Pons (tissue), 1 donor: ENCODE data around the gene NRXN3.

ENCODE experiments used
- DNase-seq: peaks from one replicate; pipeline ENCODE4 v3.0.0-alpha.2; 2016; ENCODE audit warnings: low spot score

The NRXN3 gene

DNA sequence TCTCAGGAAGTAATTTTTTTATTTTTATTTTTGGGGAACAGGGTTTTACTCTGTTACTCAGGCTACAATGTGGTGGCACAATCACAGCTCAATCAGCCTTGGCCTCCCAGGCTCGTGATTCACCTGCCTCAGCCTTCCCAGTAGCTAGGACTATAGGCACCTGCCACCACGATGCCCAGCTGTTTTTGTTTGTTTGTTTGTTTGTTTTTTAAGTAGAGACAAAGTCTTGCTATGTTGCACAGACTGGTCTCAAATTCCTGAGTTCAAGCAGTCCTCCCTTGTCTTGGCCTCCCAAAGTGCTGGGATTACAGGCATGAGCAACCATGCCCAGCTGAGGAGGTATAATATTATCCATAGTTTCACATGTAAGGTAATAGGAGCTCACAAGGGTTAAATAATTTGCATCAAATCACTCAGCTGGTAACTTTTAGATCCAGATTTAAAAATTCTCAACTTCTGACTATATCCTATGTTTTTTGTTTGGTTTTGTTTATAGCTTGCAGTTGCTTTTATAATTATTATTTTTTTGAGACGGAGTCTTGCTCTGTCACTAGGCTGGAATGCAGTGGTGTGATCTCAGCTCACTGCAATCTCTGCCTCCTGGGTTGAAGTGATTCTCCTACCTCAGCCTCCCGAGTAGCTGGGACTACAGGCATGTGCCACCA is 1411.9 kb downstream of the NRXN3 start:
- no peak for DNase-seq

DNA sequence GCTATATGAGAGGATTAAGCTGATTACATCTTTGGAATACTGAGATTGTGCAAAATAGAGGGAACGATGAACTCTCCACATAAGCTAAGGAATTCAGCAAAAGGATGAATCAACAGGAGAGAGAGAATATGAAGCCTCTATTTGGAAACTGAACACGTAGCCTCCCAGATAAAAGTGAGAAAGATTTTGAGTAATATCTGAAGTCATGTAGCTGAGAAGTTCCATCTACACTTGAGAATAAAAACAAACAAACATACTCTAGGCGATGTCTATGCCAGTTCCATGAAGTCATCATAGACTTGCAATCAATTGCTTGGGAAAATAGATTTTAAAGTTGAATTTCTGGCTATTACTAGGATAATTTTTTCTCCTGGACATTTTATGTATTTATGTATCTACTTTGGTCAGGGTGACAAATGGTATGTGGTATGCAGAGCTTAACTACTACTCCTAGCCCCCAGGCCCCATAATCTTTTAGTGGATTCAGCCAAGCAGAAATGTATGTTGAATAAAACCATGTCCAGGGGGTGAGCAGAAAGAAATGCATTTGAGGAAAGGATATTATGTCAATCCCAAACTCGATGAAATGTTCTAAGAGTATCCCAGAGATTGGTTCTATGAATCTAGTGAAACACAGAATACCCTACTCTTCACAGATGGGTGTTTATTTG is 1413.7 kb downstream of the NRXN3 start:
- DNase-seq: no peak

DNA sequence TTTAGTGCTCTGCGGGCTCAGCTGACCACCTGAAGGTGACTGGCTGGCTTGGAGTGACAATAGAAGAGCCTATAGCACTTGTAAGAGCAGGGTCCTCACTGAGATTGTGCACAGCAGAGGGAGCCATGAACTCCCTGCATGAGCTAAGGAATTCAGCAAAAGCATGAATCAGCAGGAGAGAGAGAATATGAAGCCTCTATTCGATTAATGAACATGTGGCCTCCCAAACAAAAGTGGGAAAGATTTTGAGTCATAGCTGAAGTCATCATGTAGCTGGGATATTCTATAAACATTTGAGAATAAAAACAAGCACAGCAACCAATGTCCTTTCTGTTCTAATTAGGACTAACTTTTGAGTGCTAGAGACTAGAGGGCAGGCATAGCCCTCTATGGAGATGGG is 1414.5 kb downstream of the NRXN3 start:
- no peak for DNase-seq

DNA sequence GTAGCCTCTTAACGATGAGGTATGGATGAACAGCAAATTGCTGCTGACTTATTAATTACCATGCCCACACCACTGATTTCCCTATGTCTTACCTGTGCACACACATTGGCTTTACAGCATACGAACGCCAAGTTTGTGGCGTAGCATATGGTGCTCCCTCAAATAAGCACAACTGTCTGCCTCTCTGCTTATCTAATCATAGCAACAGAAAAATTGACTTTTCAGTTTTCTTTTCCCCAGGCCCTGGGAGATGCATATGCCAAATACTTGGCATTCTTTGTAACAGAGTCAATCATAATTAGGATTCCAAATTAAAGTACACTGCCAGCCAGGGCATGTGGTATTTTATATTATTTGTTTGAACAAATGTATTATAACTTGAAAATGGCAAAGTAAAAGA is 1415.7 kb downstream of the NRXN3 start:
- DNase-seq: no peak

DNA sequence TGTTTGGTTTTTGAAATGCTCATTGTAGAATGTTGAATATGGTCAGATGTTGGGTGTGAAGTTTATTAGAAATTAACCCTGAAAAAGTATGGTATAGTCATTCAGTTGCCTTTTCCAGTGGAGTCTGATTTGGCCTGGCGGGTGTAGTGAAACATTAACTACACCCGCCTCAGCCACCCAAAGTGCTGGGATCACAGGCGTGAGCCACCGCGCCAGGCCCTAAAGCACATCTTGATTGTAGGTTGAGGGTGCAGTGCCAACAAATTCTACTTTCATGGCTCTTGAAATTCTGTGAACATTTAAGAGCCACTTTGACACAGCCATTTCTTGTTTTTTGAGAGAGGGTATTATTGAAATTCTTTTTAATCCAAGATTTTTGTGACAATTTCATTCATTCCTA is 1416.2 kb downstream of the NRXN3 start:
- DNase-seq: no peak

DNA sequence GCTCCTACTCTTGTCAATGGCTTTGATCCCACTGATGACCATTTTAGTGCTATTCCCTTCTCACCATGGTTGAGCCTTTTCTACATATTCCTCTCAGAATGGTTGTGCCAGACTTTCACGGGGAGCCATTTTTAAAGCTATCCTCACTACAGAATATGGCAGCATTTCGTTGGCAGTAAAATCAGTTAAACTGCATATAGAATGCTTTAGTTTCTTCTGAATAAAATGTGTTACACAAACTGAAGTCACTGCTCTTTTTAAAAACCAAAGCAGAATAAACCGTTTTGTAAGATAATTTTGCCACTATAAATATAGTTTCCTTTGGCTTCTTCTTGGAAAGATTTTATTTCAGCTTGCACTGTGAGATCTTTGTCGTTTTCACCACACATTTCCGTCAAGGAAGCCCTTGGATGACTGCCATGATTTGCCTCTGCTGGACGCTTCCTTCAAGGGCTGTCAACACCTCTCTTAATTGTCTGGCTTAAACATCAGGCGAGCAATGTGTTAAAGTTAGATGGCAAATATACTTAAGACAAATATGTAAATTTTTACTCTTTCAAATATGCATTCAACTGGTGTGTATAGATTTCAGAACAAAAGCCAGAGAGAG is 1416.9 kb downstream of the NRXN3 start:
- DNase-seq: no peak

DNA sequence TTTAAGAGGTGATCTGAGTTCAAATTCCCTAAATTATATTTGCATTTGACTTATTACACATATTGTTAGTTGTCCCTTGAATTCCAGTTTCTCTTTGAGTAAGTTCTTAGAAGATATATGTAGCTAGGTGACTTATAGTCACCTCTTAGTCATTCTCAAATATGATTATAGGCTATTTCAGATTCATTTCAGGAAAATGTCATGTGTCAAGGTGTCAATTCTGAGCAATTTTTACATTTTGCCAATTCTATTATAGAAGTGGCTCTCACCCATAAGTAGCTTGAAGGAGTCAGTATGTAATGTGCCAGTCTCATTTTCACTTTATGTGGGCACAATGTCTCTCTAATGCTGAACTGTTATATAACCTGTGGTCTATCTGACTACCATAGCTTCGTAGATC is 1417.7 kb downstream of the NRXN3 start:
- no peak for DNase-seq

DNA sequence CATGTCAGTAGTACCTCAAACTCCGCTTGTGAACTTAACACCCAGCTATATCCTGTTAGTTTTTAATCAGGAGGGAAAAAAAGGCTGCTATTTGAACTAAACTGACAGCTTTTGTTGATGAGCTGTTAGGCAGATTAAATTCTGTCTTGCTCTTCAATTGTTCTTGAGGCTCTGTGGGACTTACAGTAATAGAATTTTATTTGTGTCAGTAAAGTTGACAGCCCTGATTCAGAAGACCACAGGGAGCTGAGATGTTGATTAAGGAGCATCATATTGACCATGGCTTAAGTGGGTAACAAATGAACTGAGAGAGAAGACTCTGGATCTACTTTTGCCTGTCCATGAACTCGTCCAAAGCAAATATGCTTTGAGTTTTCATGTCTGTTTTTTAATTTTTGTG is 1418.2 kb downstream of the NRXN3 start:
- DNase-seq: no peak

DNA sequence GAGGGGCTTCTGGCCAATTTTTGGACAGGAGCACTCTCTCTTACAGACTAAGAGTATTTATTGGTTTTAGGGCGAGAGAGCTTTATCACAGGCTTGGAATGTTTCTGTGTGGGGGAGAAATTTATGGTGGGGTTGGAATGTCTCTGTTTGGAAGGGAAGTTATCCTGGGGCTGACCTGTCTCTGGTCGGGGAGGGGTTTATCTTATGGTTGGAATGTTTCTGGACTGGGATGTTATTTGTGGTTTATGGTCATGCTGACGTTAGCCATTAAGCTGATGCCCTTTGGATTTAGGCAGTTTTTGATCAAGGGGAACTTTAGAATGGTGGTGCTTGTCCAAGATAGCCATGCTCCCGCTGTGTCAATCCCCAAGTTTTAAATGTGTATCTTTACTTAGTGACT is 1426.4 kb downstream of the NRXN3 start:
- no peak for DNase-seq

DNA sequence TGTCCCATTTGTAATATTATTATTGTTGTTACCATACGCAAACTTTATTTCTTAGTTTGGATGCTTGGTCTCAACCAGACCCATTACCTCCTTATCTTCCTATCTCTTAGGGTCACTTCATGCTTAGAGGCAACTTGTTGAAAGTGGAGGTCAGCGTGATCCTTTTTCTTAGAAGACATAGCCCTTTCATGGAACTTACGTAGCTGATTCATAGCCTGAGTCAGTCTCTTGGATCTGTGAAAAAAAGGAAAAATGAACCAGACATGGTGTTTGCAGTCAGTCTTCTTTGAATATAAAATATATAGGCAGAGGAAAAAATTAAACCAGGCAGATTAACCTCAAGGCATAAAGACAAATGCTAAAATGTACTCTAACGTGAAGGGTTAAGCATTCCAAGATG is 1427.4 kb downstream of the NRXN3 start:
- no peak for DNase-seq

DNA sequence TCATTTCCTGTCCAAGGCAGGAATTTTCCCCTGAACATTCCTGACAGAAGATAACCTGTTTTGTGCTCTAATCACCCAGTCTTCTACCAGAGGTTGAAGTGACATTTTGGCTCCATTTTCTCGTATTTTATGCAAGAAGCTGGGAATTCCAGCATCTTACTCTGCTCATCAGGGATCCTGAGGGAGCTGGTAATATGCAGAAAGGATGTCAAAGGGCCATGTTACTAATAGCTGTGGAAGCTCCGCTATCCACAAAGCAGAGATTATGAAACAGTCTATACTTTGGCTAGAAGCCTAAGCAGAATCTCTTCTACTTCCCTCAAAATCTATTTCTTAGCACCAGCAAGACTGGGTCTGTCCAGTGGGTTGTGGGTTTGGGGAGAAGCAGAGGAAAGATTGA is 1428.2 kb downstream of the NRXN3 start:
- DNase-seq: no peak

DNA sequence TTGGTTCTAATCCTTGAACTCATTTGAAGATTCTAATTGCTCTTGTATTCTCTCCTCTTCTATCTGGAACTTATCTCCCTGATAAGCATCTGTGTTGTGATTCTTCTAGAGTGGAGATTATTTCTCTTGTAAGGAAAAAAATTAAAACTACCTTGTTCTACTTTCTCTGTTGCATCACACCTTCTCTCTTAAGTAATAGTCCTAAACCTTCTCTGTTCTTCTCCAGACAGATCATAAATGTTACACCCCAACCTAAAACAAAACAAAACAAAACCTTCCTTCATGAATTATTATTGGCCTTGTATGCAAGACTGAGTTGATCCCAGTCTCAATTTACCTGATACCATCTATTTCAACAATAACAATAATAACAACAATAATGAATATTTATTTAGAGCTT is 1429.1 kb downstream of the NRXN3 start:
- DNase-seq: no peak

DNA sequence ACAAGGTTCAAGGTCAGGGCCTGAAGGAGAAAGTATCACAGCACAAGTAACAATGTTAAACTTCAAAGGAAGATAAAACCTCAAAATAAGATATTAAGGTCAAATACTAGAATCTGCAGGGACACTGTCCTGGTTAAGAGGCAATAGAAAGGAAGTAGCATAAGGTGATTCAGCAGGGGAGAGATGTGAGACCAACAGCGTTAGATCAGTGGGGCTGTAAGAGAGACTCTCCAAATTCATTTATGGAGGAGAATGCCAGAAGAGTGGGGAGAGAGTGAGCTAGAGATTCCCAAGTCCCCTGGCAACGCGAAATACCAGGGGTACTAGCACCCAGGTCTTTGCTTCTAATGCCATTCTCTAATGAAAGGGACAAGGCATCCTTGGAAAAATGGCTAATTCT is 1430.2 kb downstream of the NRXN3 start:
- no peak for DNase-seq

DNA sequence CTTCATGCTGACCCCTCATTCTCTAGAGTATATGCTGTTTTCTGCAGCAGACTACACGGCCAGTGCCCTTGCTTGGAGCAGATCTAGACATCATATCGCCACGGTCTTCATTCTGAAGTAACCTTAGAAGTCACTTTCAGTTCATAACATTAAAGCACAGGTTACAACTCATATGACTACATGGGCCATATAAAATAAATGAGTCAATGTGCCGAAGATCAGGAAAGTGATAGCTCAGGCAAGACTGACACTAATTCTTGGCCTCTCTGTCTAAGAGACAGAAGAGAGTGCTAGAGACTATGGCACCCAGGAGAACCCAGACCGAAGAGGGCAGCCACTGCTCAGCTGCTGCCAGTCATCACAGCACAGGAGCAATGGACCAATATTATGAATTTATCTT is 1431.4 kb downstream of the NRXN3 start:
- no peak for DNase-seq

DNA sequence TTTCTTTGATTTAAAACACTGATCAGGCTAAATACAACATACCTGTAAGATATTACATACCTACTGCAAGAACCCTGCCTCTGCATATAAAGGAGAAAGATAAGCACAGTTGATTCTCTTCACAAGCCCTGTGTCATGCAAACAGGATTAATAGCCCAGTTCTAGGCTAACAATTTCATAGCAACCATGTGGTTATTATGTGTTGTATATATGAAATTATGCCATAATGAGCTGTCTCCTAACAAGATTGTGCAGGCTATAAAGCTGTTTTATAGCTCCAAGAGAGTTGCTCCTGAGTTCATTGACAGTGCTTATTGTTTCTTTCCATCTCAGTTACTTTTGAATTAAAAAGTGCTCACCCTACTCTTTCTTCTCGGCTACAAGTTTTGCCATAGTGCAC is 1431.9 kb downstream of the NRXN3 start:
- no peak for DNase-seq

DNA sequence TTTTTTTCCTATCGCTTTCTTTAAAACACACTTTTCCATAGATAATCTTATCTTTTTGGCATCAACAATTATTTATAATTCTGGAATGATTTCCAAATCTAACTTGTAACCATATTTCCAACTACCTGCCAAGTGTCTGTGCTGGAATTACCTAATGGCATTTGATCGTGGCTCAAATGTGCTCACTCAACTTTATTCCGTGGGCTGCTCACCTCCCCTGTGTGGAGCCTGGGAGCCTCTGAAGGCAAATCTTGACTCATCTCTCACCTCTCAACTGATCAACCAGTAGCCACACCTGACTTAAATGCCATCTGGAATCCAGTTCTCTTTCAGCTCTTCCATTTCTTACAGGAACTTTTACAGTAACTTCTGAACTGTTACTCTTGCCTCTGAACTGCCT is 1432.6 kb downstream of the NRXN3 start:
- DNase-seq: no peak

DNA sequence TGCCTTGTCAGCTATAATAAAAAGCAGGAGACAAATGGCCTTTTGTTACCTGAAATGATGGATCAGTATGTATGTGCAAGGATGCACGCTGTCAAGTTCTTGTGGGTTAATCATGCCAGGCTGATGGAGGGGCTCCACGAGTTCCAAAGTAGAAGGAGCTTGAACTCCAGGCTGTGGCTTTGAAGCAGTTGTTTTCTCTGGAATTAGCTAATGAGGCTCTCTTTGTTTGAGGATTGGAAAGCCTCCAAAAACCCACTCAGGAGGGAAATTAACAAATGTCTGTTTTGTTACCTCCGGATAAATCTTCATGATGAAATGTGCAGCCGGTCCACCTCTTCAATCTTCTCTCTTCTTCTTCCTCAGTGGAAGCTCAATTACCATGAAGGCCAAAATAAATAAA is 1435.7 kb downstream of the NRXN3 start:
- peak; percentile 74 for DNase-seq

DNA sequence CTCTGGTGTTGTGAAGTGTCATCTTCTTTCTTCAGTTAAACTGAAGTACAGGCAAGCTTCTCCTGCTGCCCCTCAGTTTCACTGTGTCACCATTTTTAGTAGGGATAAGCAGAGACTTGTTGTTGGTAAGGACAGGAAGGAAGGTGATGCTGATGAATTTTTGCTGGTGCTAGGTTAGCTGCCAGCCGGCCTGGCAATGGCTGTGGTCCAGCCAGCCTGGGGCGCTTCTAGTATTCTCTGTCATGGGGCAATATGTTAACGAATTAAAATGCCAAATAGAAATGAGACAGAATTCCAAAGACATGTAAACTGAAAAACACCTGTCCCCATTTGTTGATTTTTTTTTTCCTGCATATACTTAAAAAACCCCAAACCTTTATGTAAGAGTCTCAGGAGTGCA is 1438.3 kb downstream of the NRXN3 start:
- DNase-seq: no peak

DNA sequence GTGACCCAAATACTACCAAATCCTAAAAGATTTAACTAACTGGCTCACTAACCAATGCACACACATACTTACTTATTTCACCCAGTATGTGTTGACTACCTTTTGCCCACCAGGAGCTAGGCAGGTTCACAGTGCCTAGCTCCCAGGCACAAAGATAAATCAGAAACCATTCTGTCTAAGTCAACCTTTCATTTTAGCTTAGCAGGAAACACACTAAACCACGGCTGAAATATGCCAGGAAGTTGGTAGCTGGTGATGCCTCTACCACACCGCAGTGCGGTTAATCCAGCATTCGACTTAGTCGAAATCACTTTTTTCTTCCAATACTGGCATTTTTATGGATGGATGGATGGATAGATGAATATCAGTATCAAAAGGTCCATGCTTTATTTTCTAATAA is 1443.5 kb downstream of the NRXN3 start:
- DNase-seq: no peak

DNA sequence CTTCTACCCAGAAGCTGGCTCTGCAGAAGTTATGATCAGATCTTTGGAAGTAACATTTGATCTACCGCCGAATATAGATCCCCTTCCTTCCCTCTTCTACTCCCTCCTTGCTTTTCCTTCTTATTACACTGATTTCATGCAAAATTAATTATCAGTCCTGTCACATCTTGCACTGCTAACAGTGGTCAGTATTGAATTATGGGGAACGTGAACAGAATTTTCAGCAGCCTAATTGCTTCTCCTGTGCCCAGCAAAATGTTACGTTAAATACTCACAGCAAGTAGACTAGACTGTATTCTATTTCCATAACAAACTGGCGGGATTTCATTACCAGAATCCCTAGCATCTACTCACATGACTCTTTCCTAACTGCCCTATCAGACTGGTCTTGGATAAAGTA is 1444.3 kb downstream of the NRXN3 start:
- peak; percentile 76 for DNase-seq

DNA sequence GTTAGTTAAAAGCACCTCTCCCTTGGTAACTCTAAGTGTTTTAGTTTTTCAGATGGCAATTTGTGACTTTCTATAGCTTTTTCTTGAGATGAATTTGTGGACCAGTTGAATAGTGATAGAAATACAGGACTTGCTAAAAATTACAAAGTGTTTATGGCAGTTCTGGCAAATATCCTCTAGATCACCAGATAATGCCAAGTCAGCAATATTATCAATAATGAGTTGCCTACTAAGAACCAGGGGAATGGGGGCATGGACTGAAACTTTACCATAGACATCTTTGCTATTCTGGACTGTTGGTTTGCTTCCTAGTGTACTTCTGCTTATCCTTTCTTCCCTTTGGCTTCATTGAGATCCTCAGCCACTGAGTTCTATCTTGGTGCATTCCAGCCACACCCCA is 1456.9 kb downstream of the NRXN3 start:
- DNase-seq: no peak

DNA sequence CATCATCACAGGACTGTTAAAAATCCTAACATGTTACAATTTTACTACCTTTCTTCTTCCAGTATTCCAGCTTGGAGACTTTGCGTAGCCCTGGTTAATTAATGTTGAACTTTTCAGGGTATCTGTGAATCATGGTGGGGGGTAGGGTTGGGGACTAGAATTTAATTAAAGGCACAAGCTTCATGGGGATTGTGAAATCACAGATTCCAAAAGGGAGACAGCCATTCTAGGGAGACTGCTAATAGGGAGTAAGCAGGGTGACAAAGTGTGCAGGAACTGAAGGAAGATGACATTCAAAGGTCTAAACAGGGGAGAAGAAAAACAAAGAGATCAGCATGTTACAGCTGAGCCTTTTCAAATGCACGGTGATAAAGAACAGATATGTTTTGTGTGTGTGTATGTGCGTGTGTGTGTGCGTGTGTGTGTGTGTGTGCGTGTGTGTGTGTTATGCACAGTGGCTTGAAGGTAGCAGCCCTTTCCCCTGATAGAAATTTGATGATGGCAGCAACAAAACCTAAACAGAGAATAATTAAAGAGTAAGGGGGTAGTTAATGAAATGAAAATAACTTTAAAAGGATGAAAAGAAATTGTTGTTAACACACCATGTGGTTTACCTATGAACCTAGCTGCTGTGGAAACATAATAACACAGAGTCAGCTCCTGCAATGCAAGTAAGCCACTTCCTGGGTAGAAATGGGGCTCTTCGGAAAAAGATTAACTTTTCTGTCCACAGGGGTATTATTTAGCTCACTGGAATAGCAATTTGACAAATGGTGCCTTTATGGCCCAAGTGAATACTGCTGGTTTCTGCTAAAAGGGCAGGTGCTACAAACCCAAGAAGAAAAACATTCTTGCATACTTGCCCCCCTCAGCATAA is 1459.5 kb downstream of the NRXN3 start:
- no peak for DNase-seq
